WERI-Rb-1 (cell line): Measurements from ENCODE around the gene ZNF766.

Source experiments
- DNase-seq: peaks from one replicate; pipeline ENCODE4 v3.0.0-alpha.2; 2020
- H3K27ac ChIP-seq: fragments of 250-450 bp; sonication (Bioruptor Pico); 2 replicates; pipeline ENCODE4 v1.5.1; 2020; ENCODE audit warnings: mild to moderate bottlenecking, moderate library complexity
- H3K27me3 ChIP-seq: fragments of 250-450 bp; sonication (Bioruptor Pico); 2 replicates; pipeline ENCODE4 v1.5.1; 2021; ENCODE audit warnings: mild to moderate bottlenecking, low read depth, moderate library complexity; ENCODE audit not compliant: insufficient read depth, severe bottlenecking
- H3K36me3 ChIP-seq: fragments of 250-450 bp; sonication (Bioruptor Pico); 2 replicates; pipeline ENCODE4 v1.5.1; 2020; ENCODE audit warnings: mild to moderate bottlenecking, moderate library complexity
- H3K4me3 ChIP-seq: 2 replicates; pipeline ENCODE4 v1.5.1; 2011; ENCODE audit warnings: low read depth, mild to moderate bottlenecking, control low read depth, low read length
- H3K9me3 ChIP-seq: fragments of 250-450 bp; sonication (Bioruptor Pico); 2 replicates; pipeline ENCODE4 v1.5.1; 2021; ENCODE audit warnings: mild to moderate bottlenecking, moderate library complexity; ENCODE audit not compliant: severe bottlenecking
- CTCF ChIP-seq: IDR thresholded peaks from 2 replicates; pipeline ENCODE4 v1.5.1; 2011; ENCODE audit warnings: low read depth, mild to moderate bottlenecking, control low read depth, inconsistent platforms, low read length

ZNF766 gene

GRCh38 chr19:52296773-52297600, 27.6 kb downstream of the ZNF766 start, which contains the start of gene ZNF480:
TSS of gene ZNF480 (plus strand) at chr19:52297169. CDS start at chr19:52300413, 3,244 bp downstream.
- Histone ChIP-seq H3K36me3 (peaks cover 36% of the 10 kb centered on the region), H3K9me3 (peaks cover 3% of the 10 kb centered on the region), H3K27ac (peak within 1 kb of the TSS; percentile 97), H3K27me3 (no peaks in the 10 kb centered on the region), H3K4me3 (peak within 1 kb of the TSS; percentile 100)
- no peak for TF ChIP-seq CTCF
- DNase-seq = peak; percentile 89

GRCh38 chr19:52297601-52298364, 28.4 kb downstream of the ZNF766 start:
- Histone ChIP-seq H3K4me3 (peak overlapping the region; percentile 100), H3K9me3 (peaks cover under 1% of the 10 kb centered on the region), H3K27me3 (no peaks in the 10 kb centered on the region), H3K27ac (peak overlapping the region; percentile 97), H3K36me3 (peaks cover 36% of the 10 kb centered on the region)
- DNase-seq = peak; percentile 50
- no peak for TF ChIP-seq CTCF

- H3K36me3 ChIP-seq = peaks cover 74% of the 10 kb centered on the region
- peak; percentile 20 for DNase-seq
- peaks cover 10% of the 10 kb centered on the region for H3K9me3 ChIP-seq
- no peak for TF ChIP-seq CTCF
- H3K27me3 ChIP-seq = no peaks in the 10 kb centered on the region
- H3K27ac ChIP-seq = no peak overlapping the region
- no peak overlapping the region for H3K4me3 ChIP-seq
Measured at GRCh38 chr19:52307275-52307674, 37.9 kb downstream of the ZNF766 start.

GRCh38 chr19:52322429-52322828, 53.0 kb downstream of the ZNF766 start:
- Histone ChIP-seq H3K36me3 (peaks cover 69% of the 10 kb centered on the region), H3K9me3 (peaks cover 51% of the 10 kb centered on the region), H3K27ac (no peak overlapping the region), H3K27me3 (no peaks in the 10 kb centered on the region), H3K4me3 (no peak overlapping the region)
- DNase-seq = no peak
- no peak for TF ChIP-seq CTCF

- TF ChIP-seq CTCF = no peak
- no peak overlapping the region for H3K4me3 ChIP-seq
- H3K27me3 ChIP-seq = no peaks in the 10 kb centered on the region
Measured at GRCh38 chr19:52331757-52332156, 62.4 kb downstream of the ZNF766 start.

More at GRCh38 chr19:52331757-52332156, 62.4 kb downstream of the ZNF766 start:
- Histone ChIP-seq H3K9me3 (peaks cover 20% of the 10 kb centered on the region), H3K27ac (no peak overlapping the region), H3K36me3 (peaks cover 4% of the 10 kb centered on the region; the same call in 1 of the 2 replicates)
- DNase-seq = no peak
